K562 (cell line): ENCODE measurements around the gene MGA. TPM values are rescaled to one million over a fixed set of nuclear protein-coding genes. Genes with fewer than 3 reads are reported as not detected.

Experiments used
- ARID1B ChIP-seq: fragments of 450-650 bp; IDR thresholded peaks from 2 replicates; pipeline ENCODE4 v1.6.1; 2016; ENCODE audit warnings: antibody characterized with exemption, mild to moderate bottlenecking, inconsistent platforms
- BRF1 ChIP-seq: IDR thresholded peaks from 3 replicates; pipeline ENCODE4 v1.6.1; 2011; ENCODE audit warnings: borderline replicate concordance, mild to moderate bottlenecking; ENCODE audit not compliant: insufficient read length; ENCODE audit errors: extremely low read depth
- CHD1 ChIP-seq: fragments of 200-600 bp; sonication (generic); IDR thresholded peaks from one replicate; pipeline ENCODE4 v1.6.1; 2012; ENCODE audit warnings: mild to moderate bottlenecking, moderate library complexity, low read length, inconsistent platforms
- EP300 ChIP-seq: IDR thresholded peaks from 2 replicates; pipeline ENCODE4 v1.6.1; 2012; ENCODE audit warnings: low read length, improper control_type of control experiment
- FOXK1 ChIP-seq: sonication (generic); formaldehyde crosslinking; IDR thresholded peaks from 2 replicates; pipeline ENCODE4 v1.8.0; 2022; ENCODE audit warnings: missing genetic modification reagents, mild to moderate bottlenecking, borderline replicate concordance
- HDAC6 ChIP-seq: IDR thresholded peaks from 2 replicates; pipeline ENCODE4 v1.6.1; 2012; ENCODE audit warnings: low read depth, mild to moderate bottlenecking, control low read depth, inconsistent platforms, low read length, moderate library complexity
- HSF4 ChIP-seq: fragments of 250-450 bp; sonication (Bioruptor Pico); IDR thresholded peaks from 2 replicates; pipeline ENCODE4 v2.1.2; 2022; ENCODE audit warnings: mild to moderate bottlenecking, moderate library complexity, borderline replicate concordance
- MEF2D ChIP-seq: conservative IDR thresholded peaks from 2 replicates; pipeline ENCODE4 v1.6.1; 2016; ENCODE audit warnings: low read depth, missing genetic modification characterization, missing compliant biosample characterization
- NFIX ChIP-seq: fragments of 250-450 bp; sonication (Bioruptor Pico); IDR thresholded peaks from 2 replicates; pipeline ENCODE4 v1.4.0; 2020; ENCODE audit warnings: low read depth, mild to moderate bottlenecking, moderate library complexity
- PML ChIP-seq: IDR thresholded peaks from 2 replicates; pipeline ENCODE4 v1.6.1; 2012; ENCODE audit warnings: low read length, inconsistent platforms
- PYGO2 ChIP-seq: fragments of 450-650 bp; IDR thresholded peaks from 2 replicates; pipeline ENCODE4 v1.6.1; 2016; ENCODE audit warnings: mild to moderate bottlenecking, missing genetic modification characterization, moderate library complexity, missing compliant biosample characterization
- RBBP5 ChIP-seq: fragments of 200-600 bp; sonication (generic); IDR thresholded peaks from 2 replicates; pipeline ENCODE4 v1.6.1; 2012; ENCODE audit warnings: borderline replicate concordance, mild to moderate bottlenecking, low read length, control low read depth, inconsistent platforms; ENCODE audit not compliant: insufficient read depth, poor library complexity, severe bottlenecking
- RBFOX2 ChIP-seq: fragments of 200-400 bp; formaldehyde crosslinking; IDR thresholded peaks from 2 replicates; pipeline ENCODE4 v1.6.1; 2017; ENCODE audit warnings: low read depth, mild to moderate bottlenecking, low read length, moderate library complexity
- SOX6 ChIP-seq: fragments of 450-650 bp; IDR thresholded peaks from 2 replicates; pipeline ENCODE4 v1.6.1; 2014; ENCODE audit warnings: mild to moderate bottlenecking
- SPI1 ChIP-seq: IDR thresholded peaks from 2 replicates; pipeline ENCODE4 v1.6.1; 2011; ENCODE audit warnings: low read depth, low read length, control low read depth, borderline replicate concordance
- TBP ChIP-seq: optimal IDR thresholded peaks from 2 replicates; pipeline ENCODE3; 2011; ENCODE audit warnings: low read depth, low read length, improper control_type of control experiment
- TCF7L2 ChIP-seq: fragments of 150-350 bp; IDR thresholded peaks from 2 replicates; pipeline ENCODE4 v1.6.1; 2016; ENCODE audit warnings: low read depth, mild to moderate bottlenecking, low read length, moderate library complexity
- ZBTB7A ChIP-seq: IDR thresholded peaks from 2 replicates; pipeline ENCODE4 v1.6.1; 2011; ENCODE audit warnings: low read depth, mild to moderate bottlenecking, low read length, moderate library complexity, borderline replicate concordance; ENCODE audit not compliant: control insufficient read depth
- ZNF134 ChIP-seq: fragments of 250-450 bp; sonication (Bioruptor Pico); conservative IDR thresholded peaks from 2 replicates; pipeline ENCODE4 v1.4.0; 2020
- ZNF354B ChIP-seq: fragments of 250-450 bp; sonication (Bioruptor Pico); IDR thresholded peaks from 2 replicates; pipeline ENCODE4 v1.4.0; 2020
- ZNF561 ChIP-seq: fragments of 450-650 bp; formaldehyde crosslinking; conservative IDR thresholded peaks from 2 replicates; pipeline ENCODE4 v1.4.0; 2020; ENCODE audit warnings: mild to moderate bottlenecking, moderate library complexity
- polyA plus RNA-seq, 8 experiments: library from polyadenylated mRNA; depleted of rRNA in 4 of 8; stranded (reverse) in 5 of 8; unstranded in 3 of 8; fragments of >200 nt; fragmentation: Nextera tagmentation in 2 of 8; fragmentation: Illumina TruSeq in 1 of 8; extraction: Ambion mirVana in 2 of 8; extraction: Trizol in 1 of 8; gene quantifications; 2 replicates each; pipeline versions ENCODE4 v1.2.1 to v1.2.3, GENCODE V29; 2011 to 2014; ENCODE audit warnings: inconsistent platforms in 1 of 8, missing spikeins in 1 of 8
- total RNA-seq, 7 experiments: library from RNA; depleted of rRNA in 6 of 7; stranded (reverse); fragments of >200 nt in 6 of 7; fragmentation: Illumina TruSeq in 2 of 7; extraction: Trizol in 2 of 7; gene quantifications; 2 replicates each; pipeline versions ENCODE4 v1.2.1 to v1.2.3, GENCODE V29; 2011 to 2021; ENCODE audit warnings: low replicate concordance in 1 of 7
- TF ChIP-seq, protein P1 (sequence below): fragments of 450-650 bp; formaldehyde crosslinking; IDR thresholded peaks from 2 replicates; pipeline ENCODE4 v1.4.0; 2020; ENCODE audit warnings: mild to moderate bottlenecking, moderate library complexity
- TF ChIP-seq, protein P2 (sequence below): fragments of 250-450 bp; sonication (Bioruptor Pico); IDR thresholded peaks from 2 replicates; pipeline ENCODE4 v1.4.0; 2020; ENCODE audit warnings: mild to moderate bottlenecking
- TF ChIP-seq, protein P3 (sequence below): sonication (generic); formaldehyde crosslinking; IDR thresholded peaks from 2 replicates; pipeline ENCODE4 v1.8.0; 2022; ENCODE audit warnings: mild to moderate bottlenecking, missing genetic modification reagents

The MGA gene
- total and polyA plus RNA-seq, 9 of the 15 experiments (the other 6 are each of a cell fraction or from before 2014, with no cell fraction given) = 4.7 to 56.1 (median 21.1) TPM

DNA sequence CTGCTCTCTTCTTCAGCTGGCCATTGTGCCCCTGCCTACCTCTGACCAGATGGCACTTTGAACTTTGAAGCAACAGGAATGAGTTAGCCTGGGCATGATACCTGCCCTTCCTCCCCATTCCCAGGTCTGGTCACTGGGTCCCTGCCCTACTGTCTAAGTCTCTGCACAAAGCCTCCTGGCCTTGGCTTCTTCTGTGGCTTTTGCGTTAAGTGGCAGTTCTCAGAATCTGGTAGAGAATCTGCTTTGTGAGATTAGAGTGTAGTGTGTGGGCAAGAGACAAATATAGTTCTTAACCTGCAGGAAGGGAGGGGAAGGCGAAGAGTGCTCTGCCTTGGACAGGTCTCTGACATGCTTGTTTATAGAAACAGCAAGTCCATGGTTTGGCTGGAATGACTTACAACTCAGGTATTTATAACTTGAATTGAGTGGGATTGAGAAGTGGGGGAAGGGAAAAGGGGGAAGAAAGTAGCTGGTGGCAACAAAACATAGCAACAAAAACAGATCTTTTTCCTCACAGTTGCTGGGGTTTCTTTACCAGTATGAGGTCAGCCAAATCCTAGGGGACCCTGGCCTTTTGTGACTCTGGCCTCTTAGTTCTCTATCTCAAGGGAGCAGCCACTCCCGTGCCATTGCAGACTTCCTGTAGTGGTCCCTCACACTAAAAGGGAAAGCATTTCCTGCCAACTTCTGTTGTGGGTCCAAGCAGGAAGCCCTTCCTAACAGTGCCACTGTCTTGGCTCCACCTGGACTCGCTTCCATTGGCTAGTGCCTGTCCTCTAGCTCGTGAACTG lies 130.7 kb downstream of the MGA start (continued):
- TF ChIP-seq ARID1B (peak; percentile 83), HDAC6 (no peak), SOX6 (0 out of 2 replicates have a peak, but pooled peaks have one; percentile 36), ZNF354B (CRISPR knock-in tag) (no peak), RBBP5 (no peak), PML (peak; percentile 61; the same call in 1 of the 2 replicates), NFIX (CRISPR knock-in tag) (no peak), SPI1 (no peak), BRF1 (no peak), TCF7L2 (no peak), HSF4 (no peak), ZNF561 (CRISPR knock-in tag) (no peak), PYGO2 (tag) (no peak), EP300 (peak; percentile 61), ZBTB7A (0 out of 2 replicates have a peak, but pooled peaks have one; percentile 15), CHD1 (no peak), FOXK1 (CRISPR knock-in tag) (no peak), RBFOX2 (no peak), TBP (no peak), ZNF134 (no peak), MEF2D (tag) (peak; percentile 73; the same call in 1 of the 2 replicates)
- TF ChIP-seq, protein P1, sequence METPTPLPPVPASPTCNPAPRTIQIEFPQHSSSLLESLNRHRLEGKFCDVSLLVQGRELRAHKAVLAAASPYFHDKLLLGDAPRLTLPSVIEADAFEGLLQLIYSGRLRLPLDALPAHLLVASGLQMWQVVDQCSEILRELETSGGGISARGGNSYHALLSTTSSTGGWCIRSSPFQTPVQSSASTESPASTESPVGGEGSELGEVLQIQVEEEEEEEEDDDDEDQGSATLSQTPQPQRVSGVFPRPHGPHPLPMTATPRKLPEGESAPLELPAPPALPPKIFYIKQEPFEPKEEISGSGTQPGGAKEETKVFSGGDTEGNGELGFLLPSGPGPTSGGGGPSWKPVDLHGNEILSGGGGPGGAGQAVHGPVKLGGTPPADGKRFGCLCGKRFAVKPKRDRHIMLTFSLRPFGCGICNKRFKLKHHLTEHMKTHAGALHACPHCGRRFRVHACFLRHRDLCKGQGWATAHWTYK (CRISPR knock-in tag) = no peak
- TF ChIP-seq, protein P2, sequence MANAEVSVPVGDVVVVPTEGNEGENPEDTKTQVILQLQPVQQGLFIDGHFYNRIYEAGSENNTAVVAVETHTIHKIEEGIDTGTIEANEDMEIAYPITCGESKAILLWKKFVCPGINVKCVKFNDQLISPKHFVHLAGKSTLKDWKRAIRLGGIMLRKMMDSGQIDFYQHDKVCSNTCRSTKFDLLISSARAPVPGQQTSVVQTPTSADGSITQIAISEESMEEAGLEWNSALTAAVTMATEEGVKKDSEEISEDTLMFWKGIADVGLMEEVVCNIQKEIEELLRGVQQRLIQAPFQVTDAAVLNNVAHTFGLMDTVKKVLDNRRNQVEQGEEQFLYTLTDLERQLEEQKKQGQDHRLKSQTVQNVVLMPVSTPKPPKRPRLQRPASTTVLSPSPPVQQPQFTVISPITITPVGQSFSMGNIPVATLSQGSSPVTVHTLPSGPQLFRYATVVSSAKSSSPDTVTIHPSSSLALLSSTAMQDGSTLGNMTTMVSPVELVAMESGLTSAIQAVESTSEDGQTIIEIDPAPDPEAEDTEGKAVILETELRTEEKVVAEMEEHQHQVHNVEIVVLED (CRISPR knock-in tag) = no peak
- TF ChIP-seq, protein P3, sequence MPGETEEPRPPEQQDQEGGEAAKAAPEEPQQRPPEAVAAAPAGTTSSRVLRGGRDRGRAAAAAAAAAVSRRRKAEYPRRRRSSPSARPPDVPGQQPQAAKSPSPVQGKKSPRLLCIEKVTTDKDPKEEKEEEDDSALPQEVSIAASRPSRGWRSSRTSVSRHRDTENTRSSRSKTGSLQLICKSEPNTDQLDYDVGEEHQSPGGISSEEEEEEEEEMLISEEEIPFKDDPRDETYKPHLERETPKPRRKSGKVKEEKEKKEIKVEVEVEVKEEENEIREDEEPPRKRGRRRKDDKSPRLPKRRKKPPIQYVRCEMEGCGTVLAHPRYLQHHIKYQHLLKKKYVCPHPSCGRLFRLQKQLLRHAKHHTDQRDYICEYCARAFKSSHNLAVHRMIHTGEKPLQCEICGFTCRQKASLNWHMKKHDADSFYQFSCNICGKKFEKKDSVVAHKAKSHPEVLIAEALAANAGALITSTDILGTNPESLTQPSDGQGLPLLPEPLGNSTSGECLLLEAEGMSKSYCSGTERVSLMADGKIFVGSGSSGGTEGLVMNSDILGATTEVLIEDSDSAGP (CRISPR knock-in tag) = no peak
